ENCODE measurements around the gene ITPRIP.

The ITPRIP gene

DNA sequence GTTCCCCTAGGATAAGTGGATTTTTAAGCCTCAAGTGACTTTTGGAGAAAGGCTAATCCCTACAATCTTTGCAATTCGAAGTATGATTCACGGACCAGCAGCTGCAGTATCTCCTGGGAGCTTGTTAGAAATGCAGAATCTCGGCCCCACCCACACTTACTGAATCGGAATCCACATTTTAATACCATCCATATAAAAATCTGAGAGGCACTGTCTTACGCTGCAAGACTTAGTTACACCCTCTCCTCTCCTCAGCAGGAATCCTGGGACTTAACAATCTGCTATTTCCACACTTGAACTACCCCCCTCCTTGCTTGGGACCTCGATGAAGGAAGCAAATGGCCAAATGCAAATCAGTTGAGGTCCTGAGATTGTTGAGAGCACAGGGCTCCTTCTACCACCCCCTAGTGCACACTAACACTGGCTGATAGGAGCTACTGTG, 21.0 kb downstream of the ITPRIP start:
- no peak for DNase-seq (ENCODE audit: low read depth)
- TF ChIP-seq, protein P1, sequence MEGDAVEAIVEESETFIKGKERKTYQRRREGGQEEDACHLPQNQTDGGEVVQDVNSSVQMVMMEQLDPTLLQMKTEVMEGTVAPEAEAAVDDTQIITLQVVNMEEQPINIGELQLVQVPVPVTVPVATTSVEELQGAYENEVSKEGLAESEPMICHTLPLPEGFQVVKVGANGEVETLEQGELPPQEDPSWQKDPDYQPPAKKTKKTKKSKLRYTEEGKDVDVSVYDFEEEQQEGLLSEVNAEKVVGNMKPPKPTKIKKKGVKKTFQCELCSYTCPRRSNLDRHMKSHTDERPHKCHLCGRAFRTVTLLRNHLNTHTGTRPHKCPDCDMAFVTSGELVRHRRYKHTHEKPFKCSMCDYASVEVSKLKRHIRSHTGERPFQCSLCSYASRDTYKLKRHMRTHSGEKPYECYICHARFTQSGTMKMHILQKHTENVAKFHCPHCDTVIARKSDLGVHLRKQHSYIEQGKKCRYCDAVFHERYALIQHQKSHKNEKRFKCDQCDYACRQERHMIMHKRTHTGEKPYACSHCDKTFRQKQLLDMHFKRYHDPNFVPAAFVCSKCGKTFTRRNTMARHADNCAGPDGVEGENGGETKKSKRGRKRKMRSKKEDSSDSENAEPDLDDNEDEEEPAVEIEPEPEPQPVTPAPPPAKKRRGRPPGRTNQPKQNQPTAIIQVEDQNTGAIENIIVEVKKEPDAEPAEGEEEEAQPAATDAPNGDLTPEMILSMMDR (IDR thresholded peaks at IDR 0.05; ENCODE audit: insufficient read depth, low read depth, low read length, missing control alignments), result no peak
- no peak overlapping the region for H3K4me3 ChIP-seq (ENCODE audit: low read length)

DNA sequence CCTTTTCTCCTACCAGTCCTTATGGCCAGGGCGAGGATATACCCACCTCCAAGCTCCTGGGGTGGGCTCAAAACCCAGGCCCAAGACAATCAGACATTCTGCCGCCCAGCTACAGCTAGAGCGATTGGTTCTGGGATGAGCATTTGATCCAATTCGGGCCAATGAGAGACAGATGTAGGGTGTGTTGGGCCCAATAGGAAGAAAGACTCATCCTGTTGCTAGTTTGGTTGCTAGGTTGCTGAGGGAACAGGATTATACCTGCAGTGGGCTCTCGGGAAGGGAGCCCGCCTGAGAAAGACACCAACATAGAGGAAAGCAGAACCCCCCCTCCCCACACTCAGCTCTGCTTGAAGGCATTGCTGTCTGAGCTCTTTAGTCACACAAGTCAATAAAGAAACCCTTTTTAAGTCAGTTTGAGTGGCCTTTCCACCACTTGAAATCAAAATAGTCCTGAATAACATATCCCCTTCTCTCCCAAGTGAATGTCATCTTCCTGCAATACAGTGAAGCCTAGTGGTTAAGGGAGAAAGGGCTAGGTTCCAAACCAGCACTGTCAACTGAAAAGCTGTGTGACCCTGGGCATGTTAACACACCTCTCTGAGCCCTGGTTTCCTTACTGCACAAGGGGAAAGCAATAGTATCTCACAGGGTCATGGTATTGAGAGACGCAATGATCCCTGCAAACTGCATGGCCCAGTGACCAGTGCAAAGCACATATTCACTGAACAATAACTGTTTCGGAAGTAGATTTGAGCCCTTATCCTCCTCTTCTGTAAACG, 21.8 kb downstream of the ITPRIP start:
- no peak overlapping the region for H3K4me3 ChIP-seq (ENCODE audit: low read length)
- DNase-seq (ENCODE audit: low read depth), result no peak
- TF ChIP-seq, protein P1 (IDR thresholded peaks at IDR 0.05; ENCODE audit: insufficient read depth, low read depth, low read length, missing control alignments), result no peak

DNA sequence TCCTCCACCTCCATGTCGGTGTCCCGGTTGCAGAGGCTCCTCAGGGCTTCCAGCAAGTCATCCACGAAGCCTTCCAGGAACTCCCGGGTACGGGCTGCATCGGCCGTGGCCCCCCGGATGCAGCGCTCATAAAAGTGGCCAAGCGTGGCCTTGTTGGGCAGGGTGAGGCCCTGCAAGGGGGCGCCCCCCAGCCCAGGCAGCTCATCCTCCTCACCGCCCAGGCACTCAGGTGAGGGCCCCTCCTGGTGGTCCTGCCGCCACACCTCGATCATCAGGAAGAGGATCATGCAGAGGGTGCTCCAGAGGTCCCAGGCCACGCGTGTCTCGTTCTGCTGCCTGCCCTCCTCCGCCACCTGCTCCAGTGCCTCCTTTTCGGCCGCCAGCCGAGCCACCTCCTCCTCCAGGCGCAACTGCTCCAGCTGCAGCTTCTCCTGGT, 22.8 kb downstream of the ITPRIP start:
- no peak for DNase-seq (ENCODE audit: low read depth)
- TF ChIP-seq, protein P1 (IDR thresholded peaks at IDR 0.05; ENCODE audit: insufficient read depth, low read depth, low read length, missing control alignments), result no peak
- H3K4me3 ChIP-seq (ENCODE audit: low read length), result no peak overlapping the region

DNA sequence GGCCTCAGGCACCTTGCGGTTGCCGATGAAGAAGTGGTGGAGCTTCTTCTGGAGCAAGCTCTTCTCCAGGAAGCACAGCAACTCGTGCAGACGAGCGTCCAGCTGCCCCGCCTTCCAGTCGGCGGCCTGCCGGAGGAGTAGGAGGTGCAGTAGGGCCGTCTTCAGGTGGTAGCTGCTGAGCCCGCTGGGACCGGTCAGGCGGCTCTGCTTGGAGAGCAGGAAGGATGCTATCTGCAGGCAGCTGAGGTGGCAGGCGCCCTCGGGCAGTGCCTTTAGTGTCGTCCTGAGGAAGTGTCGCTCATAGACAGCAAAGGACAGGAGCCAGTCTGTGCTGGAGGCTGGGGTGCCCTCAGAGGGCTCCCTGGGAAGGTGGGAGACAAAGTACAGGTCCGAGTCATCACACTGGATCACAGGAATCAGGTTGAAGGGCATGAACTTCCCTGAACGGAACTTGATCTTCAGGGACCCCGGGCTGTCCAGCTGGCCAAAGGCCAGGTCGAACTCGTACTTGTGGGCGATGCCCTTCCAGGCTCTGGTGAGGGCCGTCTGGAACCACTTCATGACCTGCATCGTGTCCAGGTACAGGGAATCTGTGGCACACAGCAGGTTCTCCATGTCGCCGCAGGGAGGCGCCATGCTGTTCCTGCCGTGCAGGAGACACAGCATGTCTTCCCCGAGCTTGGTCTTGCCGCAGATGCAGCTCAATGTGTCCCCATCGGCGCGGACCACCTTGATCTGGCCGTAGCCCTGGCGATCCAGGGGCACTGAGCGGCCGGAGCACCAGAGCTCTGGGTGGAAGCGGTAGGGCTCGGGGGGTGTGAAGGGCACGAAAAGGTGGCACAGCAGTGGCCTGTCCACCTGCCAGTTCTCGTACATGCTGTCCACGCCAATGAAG, 23.4 kb downstream of the ITPRIP start:
- no peak for DNase-seq (ENCODE audit: low read depth)
- H3K4me3 ChIP-seq (ENCODE audit: low read length), result no peak overlapping the region
- TF ChIP-seq, protein P1 (IDR thresholded peaks at IDR 0.05; ENCODE audit: insufficient read depth, low read depth, low read length, missing control alignments), result no peak

DNA sequence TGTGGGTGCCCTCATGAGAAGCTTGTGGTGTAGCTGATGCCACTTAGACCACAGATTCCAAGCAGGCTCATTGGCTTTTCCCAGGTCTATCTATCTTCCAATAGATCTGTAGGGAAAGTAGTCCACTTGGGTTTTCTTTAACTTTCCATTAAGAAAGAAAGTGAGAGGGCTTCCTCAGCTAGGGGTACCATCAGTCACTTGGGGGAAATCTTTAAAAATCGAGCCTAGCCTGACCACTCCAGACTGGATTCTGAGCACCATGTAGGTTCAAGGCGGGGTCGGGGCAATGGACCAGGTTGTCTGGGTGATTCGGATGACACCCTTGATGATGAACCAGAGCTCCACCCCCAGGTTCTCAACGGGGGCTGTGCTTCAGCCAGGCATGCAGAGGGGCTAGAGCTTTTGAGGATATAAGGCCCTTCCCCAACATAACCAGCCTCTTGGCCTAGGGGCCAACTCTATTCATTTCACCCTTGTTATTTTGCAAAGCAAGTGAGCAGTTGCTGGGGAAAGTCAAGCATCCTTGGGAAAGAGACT, 27.0 kb downstream of the ITPRIP start:
- no peak for DNase-seq (ENCODE audit: low read depth)
- H3K4me3 ChIP-seq (ENCODE audit: low read length), result no peak overlapping the region
- TF ChIP-seq, protein P1 (IDR thresholded peaks at IDR 0.05; ENCODE audit: insufficient read depth, low read depth, low read length, missing control alignments), result no peak

DNA sequence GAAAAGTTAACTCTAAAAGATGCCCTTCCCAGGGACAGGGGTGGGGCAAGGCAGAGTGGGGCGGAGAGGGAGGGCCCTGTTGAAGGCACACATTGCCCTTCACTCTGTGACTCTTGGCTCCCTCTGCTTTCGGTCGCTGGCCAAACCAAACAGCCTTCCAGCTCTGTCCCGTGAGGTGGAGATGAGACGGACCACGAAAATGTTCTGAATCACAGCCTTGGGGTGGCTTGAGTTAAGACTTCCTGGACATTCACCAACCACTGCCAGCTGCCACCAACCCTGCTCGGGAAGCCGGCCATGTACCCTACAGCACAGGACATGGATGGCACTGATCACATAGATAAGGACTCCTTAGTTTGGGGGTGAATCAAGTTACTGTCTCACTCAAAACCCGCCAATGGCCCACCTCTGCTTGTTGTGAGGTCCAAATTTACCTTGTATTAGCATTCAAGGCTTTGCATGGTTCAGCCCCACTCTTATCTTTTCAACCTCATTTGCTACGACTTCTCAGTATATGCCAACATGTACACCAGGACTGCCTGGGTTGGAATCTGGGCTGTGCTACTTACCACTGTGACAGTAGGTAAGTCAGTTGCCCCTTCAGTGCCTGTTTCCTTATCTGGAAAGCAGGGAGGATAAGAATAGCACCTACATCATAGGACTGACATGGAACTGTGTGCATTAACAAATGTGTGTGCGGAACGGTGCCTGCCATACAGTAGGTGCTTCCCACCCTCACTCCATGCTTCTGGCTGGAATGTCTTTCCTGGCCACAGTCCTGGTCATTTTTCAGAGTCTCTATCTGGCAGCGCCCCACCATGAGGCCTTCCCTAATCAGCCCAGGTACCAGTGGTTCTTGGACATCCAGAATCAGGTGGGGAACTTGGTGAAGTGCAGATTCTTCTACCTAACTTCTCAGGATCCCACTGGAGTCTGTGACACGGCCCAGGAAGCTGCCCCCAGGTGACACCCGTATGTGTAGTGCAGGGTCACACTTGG, 28.0 kb downstream of the ITPRIP start:
- TF ChIP-seq, protein P1 (IDR thresholded peaks at IDR 0.05; ENCODE audit: insufficient read depth, low read depth, low read length, missing control alignments), result no peak
- H3K4me3 ChIP-seq (ENCODE audit: low read length), result no peak overlapping the region
- no peak for DNase-seq (ENCODE audit: low read depth)
